Measurements from ENCODE around the gene PIP4K2B.

The PIP4K2B gene

DNA sequence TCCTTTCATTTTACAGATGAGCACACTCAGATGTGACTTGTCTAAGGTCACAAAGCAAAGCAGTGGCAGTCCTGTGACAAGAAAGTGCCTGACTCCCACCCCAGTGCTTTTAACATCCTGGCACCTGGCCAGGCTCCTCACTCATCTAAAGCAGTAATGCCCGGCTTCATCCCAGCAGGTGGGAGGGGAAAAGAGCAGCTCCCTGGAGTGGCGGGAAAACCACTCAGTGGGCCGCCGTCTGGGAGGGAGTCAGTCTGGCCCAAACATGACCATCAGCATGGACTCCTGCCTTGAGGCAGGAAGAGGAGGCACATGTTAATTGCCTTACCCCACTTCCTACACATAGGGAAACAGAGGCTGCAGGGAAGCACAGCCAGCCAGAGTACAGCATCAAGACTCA is 53.8 kb downstream of the PIP4K2B start:
- TF ChIP-seq, protein P1, sequence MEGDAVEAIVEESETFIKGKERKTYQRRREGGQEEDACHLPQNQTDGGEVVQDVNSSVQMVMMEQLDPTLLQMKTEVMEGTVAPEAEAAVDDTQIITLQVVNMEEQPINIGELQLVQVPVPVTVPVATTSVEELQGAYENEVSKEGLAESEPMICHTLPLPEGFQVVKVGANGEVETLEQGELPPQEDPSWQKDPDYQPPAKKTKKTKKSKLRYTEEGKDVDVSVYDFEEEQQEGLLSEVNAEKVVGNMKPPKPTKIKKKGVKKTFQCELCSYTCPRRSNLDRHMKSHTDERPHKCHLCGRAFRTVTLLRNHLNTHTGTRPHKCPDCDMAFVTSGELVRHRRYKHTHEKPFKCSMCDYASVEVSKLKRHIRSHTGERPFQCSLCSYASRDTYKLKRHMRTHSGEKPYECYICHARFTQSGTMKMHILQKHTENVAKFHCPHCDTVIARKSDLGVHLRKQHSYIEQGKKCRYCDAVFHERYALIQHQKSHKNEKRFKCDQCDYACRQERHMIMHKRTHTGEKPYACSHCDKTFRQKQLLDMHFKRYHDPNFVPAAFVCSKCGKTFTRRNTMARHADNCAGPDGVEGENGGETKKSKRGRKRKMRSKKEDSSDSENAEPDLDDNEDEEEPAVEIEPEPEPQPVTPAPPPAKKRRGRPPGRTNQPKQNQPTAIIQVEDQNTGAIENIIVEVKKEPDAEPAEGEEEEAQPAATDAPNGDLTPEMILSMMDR (IDR thresholded peaks at IDR 0.05; ENCODE audit: low read depth, low read length): no peak
- H3K4me3 ChIP-seq (replicated peaks in 1 of 2; ENCODE audit: low read depth in 2 of 2, low read length in 2 of 2): no peak overlapping the region
- DNase-seq (ENCODE audit: low read depth in 2 of 2): no peak

GRCh38 chr17:38743556-38744171 is 55.7 kb downstream of the PIP4K2B start:
- TF ChIP-seq, protein P1 (IDR thresholded peaks at IDR 0.05; ENCODE audit: low read depth, low read length): no peak
- no peak for DNase-seq (ENCODE audit: low read depth in 2 of 2)
- H3K4me3 ChIP-seq (replicated peaks in 1 of 2; ENCODE audit: low read depth in 2 of 2, low read length in 2 of 2): no peak overlapping the region

GRCh38 chr17:38742411-38743308 is 56.7 kb downstream of the PIP4K2B start:
- TF ChIP-seq, protein P1 (IDR thresholded peaks at IDR 0.05; ENCODE audit: low read depth, low read length): no peak
- DNase-seq (ENCODE audit: low read depth in 2 of 2): peak; percentile 95
- H3K4me3 ChIP-seq (replicated peaks in 1 of 2; ENCODE audit: low read depth in 2 of 2, low read length in 2 of 2): no peak overlapping the region

DNA sequence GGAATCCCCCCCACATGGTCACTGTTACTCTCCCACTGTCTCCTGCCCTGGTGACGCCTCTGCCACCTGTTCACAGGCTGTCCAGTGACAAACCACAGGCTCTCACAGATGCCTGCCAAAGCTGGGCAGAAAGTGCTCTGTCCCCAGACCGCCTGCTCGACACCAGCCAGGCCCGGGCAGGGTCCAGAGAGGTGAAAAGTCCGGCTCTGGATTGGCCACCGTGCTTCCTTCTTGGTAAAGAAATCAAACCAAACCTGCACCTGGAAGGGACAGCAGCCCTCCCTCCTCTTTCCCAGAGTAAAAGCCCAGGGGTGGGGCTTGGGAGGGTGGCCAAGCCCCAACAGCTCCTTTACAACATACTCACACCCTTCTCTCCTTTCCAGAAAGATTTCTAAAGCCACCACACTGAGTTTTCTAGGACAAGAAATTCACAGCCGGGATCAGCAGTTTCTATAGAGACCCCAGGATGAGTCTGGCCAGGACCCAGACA is 57.4 kb downstream of the PIP4K2B start:
- TF ChIP-seq, protein P1 (IDR thresholded peaks at IDR 0.05; ENCODE audit: low read depth, low read length): no peak
- H3K4me3 ChIP-seq (replicated peaks in 1 of 2; ENCODE audit: low read depth in 2 of 2, low read length in 2 of 2): no peak overlapping the region
- peak in 1 of 2 donors; percentile 50 for DNase-seq (ENCODE audit: low read depth in 2 of 2)

DNA sequence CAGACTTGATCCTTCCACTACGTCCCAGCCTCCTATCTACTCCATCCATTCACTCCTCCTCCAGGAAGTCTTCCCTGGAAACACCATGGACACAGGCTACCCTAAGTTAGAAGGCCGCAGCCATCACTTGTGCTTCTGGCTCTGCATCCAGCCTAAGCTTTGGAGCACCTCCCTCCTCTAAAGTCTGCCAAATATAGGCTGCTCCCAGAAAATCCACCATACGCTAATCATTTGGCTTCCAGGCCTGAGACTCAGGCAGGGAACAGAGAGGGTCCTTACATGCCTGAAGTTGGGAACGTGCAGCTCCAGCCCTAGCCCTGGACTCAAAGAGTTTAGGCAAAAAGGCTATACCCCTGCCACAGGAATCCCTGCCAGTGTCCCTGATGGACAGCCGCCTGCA is 57.9 kb downstream of the PIP4K2B start:
- H3K4me3 ChIP-seq (replicated peaks in 1 of 2; ENCODE audit: low read depth in 2 of 2, low read length in 2 of 2): no peak overlapping the region
- no peak for DNase-seq (ENCODE audit: low read depth in 2 of 2)
- TF ChIP-seq, protein P1 (IDR thresholded peaks at IDR 0.05; ENCODE audit: low read depth, low read length): no peak

DNA sequence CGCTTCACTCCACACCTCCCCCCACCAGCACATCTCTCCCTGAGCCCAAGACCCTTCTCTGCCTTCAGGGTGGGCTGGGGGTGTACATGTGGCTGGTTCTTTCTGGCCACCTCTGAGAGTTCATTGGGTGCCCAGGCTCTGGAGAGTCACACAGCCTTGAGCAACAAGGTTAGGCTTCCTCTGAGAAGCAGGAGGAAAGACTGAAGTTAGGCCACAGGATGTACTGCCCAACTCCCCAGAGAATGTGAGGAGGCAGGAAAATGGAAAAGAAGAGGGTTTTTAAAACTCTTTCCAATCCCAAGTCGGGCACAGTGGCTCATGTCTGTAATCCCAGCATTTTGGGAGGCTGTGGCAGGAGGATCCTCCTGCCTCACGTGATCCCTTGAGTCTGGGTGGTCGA is 58.5 kb downstream of the PIP4K2B start:
- TF ChIP-seq, protein P1 (IDR thresholded peaks at IDR 0.05; ENCODE audit: low read depth, low read length): no peak
- peak; percentile 40 to 59 for DNase-seq (ENCODE audit: low read depth in 2 of 2)
- H3K4me3 ChIP-seq (replicated peaks in 1 of 2; ENCODE audit: low read depth in 2 of 2, low read length in 2 of 2): no peak overlapping the region
